Epithelial cell of esophagus (primary cell): ENCODE measurements around the gene SLCO2A1.
"Not testable (repeated sequence)": the region's sequence is repeated elsewhere in the genome, so short reads cannot be mapped to it uniquely, and the experiment has no call there.

ENCODE experiments used
- DNase-seq: peaks from one replicate; pipeline ENCODE4 v3.0.0; 2010; ENCODE audit warnings: low read depth
- H3K4me3 ChIP-seq: 2 replicates; pipeline ENCODE4 v1.5.1; 2011; ENCODE audit warnings: mild to moderate bottlenecking, low read length, control low read depth
- CTCF ChIP-seq: IDR thresholded peaks from 2 replicates; pipeline ENCODE4 v1.5.1; 2011; ENCODE audit warnings: low read depth, mild to moderate bottlenecking, low read length, control low read depth, inconsistent platforms; ENCODE audit not compliant: insufficient read depth; ENCODE audit errors: missing control alignments

SLCO2A1 gene

GRCh38 chr3:134074790-134075567 is 45.3 kb upstream of the SLCO2A1 start:
- no peak for TF ChIP-seq CTCF
- no peak overlapping the region for H3K4me3 ChIP-seq
- no peak for DNase-seq

GRCh38 chr3:134074001-134074789 is 44.5 kb upstream of the SLCO2A1 start:
- no peak overlapping the region for H3K4me3 ChIP-seq
- no peak for DNase-seq
- no peak for TF ChIP-seq CTCF

- no peak for TF ChIP-seq CTCF
- no peak overlapping the region for H3K4me3 ChIP-seq
Measured at GRCh38 chr3:134073583-134073945, 43.8 kb upstream of the SLCO2A1 start.

GRCh38 chr3:134072881-134073582 is 43.3 kb upstream of the SLCO2A1 start:
- no peak for DNase-seq
- TF ChIP-seq CTCF: no peak
- no peak overlapping the region for H3K4me3 ChIP-seq

More at GRCh38 chr3:134073583-134073945, 43.8 kb upstream of the SLCO2A1 start:
- no peak for DNase-seq

GRCh38 chr3:134070281-134070680 is 40.6 kb upstream of the SLCO2A1 start:
- not testable (repeated sequence) for H3K4me3 ChIP-seq, DNase-seq

GRCh38 chr3:134068429-134068828 is 38.7 kb upstream of the SLCO2A1 start:
- no peak for TF ChIP-seq CTCF
- H3K4me3 ChIP-seq: no peak overlapping the region
- no peak for DNase-seq

- no peak overlapping the region for H3K4me3 ChIP-seq
- no peak for TF ChIP-seq CTCF
- no peak for DNase-seq
Measured at GRCh38 chr3:134067531-134068161, 37.9 kb upstream of the SLCO2A1 start.
